CD4-positive, alpha-beta T cell treated with Interleukin-12 subunit alpha and Interleukin-12 subunit beta, for 1 hour (primary cell): ENCODE measurements around the gene EOMES.

Source experiments
- DNase-seq: peaks from one replicate; pipeline ENCODE4 v3.0.0-alpha.2; 2020

EOMES gene

DNA sequence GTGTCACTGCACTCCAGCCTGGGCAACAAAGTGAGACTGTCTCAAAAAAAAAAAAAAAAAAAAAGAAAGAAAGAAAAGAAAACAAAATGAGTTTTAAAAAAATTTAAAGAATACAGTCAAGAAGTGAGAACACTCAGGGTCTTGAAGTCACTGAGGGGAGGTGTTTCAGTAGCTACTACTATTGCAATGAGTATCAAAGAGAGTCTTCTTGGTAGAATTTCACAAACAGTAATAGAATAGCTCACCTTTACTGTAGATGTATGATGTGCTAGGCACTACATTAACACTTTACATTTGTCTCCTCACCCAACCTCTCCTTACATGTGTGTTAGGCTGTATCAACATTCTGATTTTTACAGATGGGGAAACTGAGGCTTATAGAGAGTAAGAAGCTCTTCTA is 43.9 kb downstream of the EOMES start:
- DNase-seq = no peak

DNA sequence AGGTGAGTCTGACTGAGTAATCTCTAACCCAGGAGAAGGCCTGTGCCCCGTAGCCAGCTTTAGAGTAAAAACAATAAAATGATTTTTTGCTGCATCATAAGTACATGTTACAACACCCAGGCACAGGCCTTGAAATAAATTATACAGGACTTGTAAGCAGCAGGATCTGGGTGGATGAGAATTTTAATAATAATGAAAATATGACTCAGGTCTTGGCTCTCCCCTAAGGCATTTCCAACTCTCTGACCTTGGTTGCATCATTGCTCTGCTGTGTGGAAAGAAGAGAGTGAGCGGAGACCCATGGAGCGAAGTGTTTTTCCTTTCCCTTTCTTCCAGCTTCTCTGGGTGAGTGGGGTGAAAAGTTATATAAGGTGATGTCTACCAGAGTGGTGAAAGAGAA is 44.6 kb downstream of the EOMES start:
- DNase-seq = no peak

GRCh38 chr3:27675287-27675686 is 46.8 kb downstream of the EOMES start:
- no peak for DNase-seq

- DNase-seq = no peak
Observed at GRCh38 chr3:27673701-27674100, 48.4 kb downstream of the EOMES start.

DNA sequence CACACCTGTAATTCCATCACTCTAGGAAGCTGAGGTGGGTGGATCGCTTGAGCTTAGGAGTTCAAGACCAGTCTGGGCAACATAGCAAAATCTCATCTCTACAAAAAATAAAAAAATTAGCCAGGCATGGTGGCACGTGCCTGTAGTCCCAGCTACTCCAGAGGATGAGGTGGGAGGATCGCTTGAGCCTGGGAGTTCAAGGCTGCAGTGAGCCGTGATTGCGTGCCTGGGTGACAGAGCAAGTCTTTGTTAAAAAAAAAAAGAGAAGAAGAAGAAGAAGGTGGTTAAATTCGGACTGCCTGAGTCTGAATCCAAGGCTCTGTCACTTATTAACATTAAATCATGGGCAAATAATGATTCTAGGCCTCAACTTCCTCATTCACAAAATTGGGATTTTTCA is 51.0 kb downstream of the EOMES start:
- DNase-seq = no peak

GRCh38 chr3:27670619-27671018 is 51.5 kb downstream of the EOMES start:
- no peak for DNase-seq

GRCh38 chr3:27669591-27669990 is 52.5 kb downstream of the EOMES start:
- DNase-seq = no peak

GRCh38 chr3:27667751-27668150 is 54.4 kb downstream of the EOMES start:
- no peak for DNase-seq

DNA sequence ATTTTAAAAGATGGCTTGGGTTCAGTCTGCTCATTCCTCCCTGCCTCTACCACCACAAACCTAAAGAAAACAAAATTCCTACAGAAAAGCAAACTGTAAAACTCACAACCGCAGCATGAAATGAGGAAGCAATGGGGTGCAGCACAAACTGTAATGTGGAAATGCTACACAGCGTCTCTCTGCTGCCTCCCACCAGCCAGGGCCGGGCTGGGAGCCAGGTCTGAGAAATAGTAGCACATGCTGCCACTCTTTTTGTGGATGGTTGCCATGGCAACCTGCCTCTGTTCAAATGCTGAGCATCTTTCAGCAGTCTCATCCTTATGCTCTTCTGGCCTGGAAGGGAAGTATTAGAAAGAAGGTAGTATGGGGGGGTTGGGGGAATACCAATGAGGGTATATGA is 55.4 kb downstream of the EOMES start:
- no peak for DNase-seq

- DNase-seq = no peak
Observed at GRCh38 chr3:27666272-27666671, 55.9 kb downstream of the EOMES start.
